Neural progenitor cell (in vitro differentiated cells): ENCODE measurements around the gene CREB3. TPM values are rescaled to one million over a fixed set of nuclear protein-coding genes. Genes with fewer than 3 reads are reported as not detected.
A peak's percentile ranks its signal among the peaks of the same experiment; 100 is the strongest.

Source experiments
- DNase-seq: peaks from one replicate; pipeline ENCODE4 v3.0.0-alpha.2; 2016; ENCODE audit warnings: low spot score
- H2AFZ ChIP-seq: fragments of 200-600 bp; sonication (generic); replicated peaks from 2 replicates; pipeline ENCODE4 v1.6.1; 2016; ENCODE audit warnings: antibody characterized with exemption
- H3F3A ChIP-seq: fragments of 200-600 bp; sonication (generic); 2 replicates; pipeline ENCODE4 v1.6.1; 2016; ENCODE audit warnings: antibody characterized with exemption, low read depth
- H3K27ac ChIP-seq: fragments of 200-600 bp; sonication (generic); 2 replicates; pipeline ENCODE4 v1.5.1; 2016; ENCODE audit warnings: mild to moderate bottlenecking
- H3K27me3 ChIP-seq: fragments of 200-600 bp; sonication (generic); 2 replicates; pipeline ENCODE4 v1.6.1; 2016; ENCODE audit warnings: mild to moderate bottlenecking, moderate library complexity
- H3K36me3 ChIP-seq: fragments of 200-600 bp; sonication (generic); 2 replicates; pipeline ENCODE4 v1.5.1; 2016
- H3K4me1 ChIP-seq: fragments of 200-600 bp; sonication (generic); 2 replicates; pipeline ENCODE4 v1.6.1; 2016; ENCODE audit warnings: mixed run types
- H3K4me2 ChIP-seq: fragments of 200-600 bp; sonication (generic); 2 replicates; pipeline ENCODE4 v1.6.1; 2016
- H3K4me3 ChIP-seq: fragments of 200-600 bp; sonication (generic); 2 replicates; pipeline ENCODE4 v1.5.1; 2016
- H3K79me2 ChIP-seq: fragments of 200-600 bp; sonication (generic); 2 replicates; pipeline ENCODE4 v1.6.1; 2016; ENCODE audit warnings: low read depth
- H3K9ac ChIP-seq: fragments of 200-600 bp; sonication (generic); 2 replicates; pipeline ENCODE4 v1.6.1; 2016
- H3K9me3 ChIP-seq: fragments of 200-600 bp; sonication (generic); 2 replicates; pipeline ENCODE4 v1.5.1; 2016; ENCODE audit warnings: low read depth
- H4K20me1 ChIP-seq: fragments of 200-600 bp; sonication (generic); 2 replicates; pipeline ENCODE4 v1.6.1; 2016; ENCODE audit warnings: low read depth
- H3K27ac Mint-ChIP-seq: 3 replicates; pipeline ENCODE4 v1.8.0; 2021; ENCODE audit warnings: mixed read lengths
- H3K27me3 Mint-ChIP-seq: 2 replicates; pipeline ENCODE4 v1.8.0; 2022; ENCODE audit warnings: low read depth, mild to moderate bottlenecking, inconsistent platforms, moderate library complexity, mixed read lengths; ENCODE audit not compliant: insufficient read depth
- H3K36me3 Mint-ChIP-seq: 3 replicates; pipeline ENCODE4 v1.8.0; 2021; ENCODE audit warnings: mixed read lengths
- H3K4me1 Mint-ChIP-seq: 3 replicates; pipeline ENCODE4 v1.8.0; 2021; ENCODE audit warnings: mixed read lengths
- H3K4me3 Mint-ChIP-seq: 3 replicates; pipeline ENCODE4 v1.8.0; 2021; ENCODE audit warnings: mild to moderate bottlenecking, moderate library complexity, mixed read lengths
- H3K9me3 Mint-ChIP-seq: 3 replicates; pipeline ENCODE4 v1.8.0; 2020; ENCODE audit warnings: mixed read lengths
- EZH2 ChIP-seq: fragments of 200-600 bp; sonication (generic); IDR thresholded peaks from 2 replicates; pipeline ENCODE4 v1.6.1; 2017; ENCODE audit warnings: antibody characterized with exemption, mild to moderate bottlenecking, moderate library complexity
- EZH2phosphoT487 ChIP-seq: fragments of 200-600 bp; sonication (generic); IDR thresholded peaks from 2 replicates; pipeline ENCODE4 v1.6.1; 2017; ENCODE audit warnings: antibody characterized with exemption
- total RNA-seq: library from RNA; depleted of rRNA; stranded (reverse); fragments of >200 nt; gene quantifications from 2 replicates; pipeline ENCODE4 v1.2.3, GENCODE V29; 2015; ENCODE audit warnings: low replicate concordance
- TF ChIP-seq, protein P1 (sequence below): fragments of 200-600 bp; sonication (generic); IDR thresholded peaks from 2 replicates; pipeline ENCODE4 v1.5.1; 2017; ENCODE audit warnings: antibody characterized with exemption, mild to moderate bottlenecking

CREB3 gene
- total RNA-seq, 1 donor from 2014 or later: 27.9 TPM

DNA sequence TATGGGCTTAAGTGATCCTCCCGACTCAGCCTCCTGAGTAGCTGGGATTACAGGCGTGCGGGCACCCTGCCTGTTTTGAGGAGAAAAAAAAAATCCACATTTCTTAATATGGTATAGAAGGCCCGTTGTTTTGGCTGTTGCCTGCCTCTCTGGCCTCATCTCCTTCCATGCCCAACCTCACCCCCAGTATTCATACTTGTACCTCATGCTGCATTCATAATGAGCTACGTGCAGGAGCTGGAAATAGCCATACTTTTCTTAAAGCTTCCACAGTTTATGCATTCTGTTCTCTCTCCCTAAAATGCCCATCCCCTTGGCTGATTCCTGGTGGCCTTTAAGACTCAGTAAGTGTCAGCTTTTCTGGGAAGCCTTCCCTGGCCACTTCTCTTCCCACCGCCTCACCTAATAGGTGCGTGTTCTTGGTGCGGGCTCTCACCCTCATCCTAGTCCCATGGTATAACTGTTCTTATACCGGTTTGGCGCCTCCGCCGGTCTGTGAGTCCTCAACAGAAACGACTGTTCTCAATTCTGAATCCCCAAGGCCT, 40.6 kb upstream of the CREB3 start:
- Mint-ChIP-seq H3K36me3 (peaks cover 4% of the 10 kb centered on the region), H3K9me3 (peaks cover 2% of the 10 kb centered on the region), H3K27ac (peak overlapping the region; percentile 42), H3K4me3 (peak overlapping the region; percentile 89), H3K4me1 (peaks cover 31% of the 10 kb centered on the region), H3K27me3 (peaks cover 7% of the 10 kb centered on the region)
- H3F3A ChIP-seq: peaks cover 16% of the 10 kb centered on the region
- no peak overlapping the region for H3K27ac ChIP-seq
- H3K9me3 ChIP-seq: no peaks in the 10 kb centered on the region
- peaks cover 4% of the 10 kb centered on the region for H4K20me1 ChIP-seq
- no peak overlapping the region for H2AFZ ChIP-seq
- DNase-seq: peak; percentile 34
- no peaks in the 10 kb centered on the region for H3K27me3 ChIP-seq
- peaks cover 19% of the 10 kb centered on the region for H3K79me2 ChIP-seq
- H3K36me3 ChIP-seq: no peaks in the 10 kb centered on the region
- peak overlapping the region; percentile 89 for H3K4me2 ChIP-seq
- H3K9ac ChIP-seq: no peak overlapping the region
- TF ChIP-seq EZH2phosphoT487 (no peak), EZH2 (no peak)
- TF ChIP-seq, protein P1, sequence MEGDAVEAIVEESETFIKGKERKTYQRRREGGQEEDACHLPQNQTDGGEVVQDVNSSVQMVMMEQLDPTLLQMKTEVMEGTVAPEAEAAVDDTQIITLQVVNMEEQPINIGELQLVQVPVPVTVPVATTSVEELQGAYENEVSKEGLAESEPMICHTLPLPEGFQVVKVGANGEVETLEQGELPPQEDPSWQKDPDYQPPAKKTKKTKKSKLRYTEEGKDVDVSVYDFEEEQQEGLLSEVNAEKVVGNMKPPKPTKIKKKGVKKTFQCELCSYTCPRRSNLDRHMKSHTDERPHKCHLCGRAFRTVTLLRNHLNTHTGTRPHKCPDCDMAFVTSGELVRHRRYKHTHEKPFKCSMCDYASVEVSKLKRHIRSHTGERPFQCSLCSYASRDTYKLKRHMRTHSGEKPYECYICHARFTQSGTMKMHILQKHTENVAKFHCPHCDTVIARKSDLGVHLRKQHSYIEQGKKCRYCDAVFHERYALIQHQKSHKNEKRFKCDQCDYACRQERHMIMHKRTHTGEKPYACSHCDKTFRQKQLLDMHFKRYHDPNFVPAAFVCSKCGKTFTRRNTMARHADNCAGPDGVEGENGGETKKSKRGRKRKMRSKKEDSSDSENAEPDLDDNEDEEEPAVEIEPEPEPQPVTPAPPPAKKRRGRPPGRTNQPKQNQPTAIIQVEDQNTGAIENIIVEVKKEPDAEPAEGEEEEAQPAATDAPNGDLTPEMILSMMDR: peak; percentile 8
- H3K4me1 ChIP-seq: peaks cover 10% of the 10 kb centered on the region
- H3K4me3 ChIP-seq: no peak overlapping the region

DNA sequence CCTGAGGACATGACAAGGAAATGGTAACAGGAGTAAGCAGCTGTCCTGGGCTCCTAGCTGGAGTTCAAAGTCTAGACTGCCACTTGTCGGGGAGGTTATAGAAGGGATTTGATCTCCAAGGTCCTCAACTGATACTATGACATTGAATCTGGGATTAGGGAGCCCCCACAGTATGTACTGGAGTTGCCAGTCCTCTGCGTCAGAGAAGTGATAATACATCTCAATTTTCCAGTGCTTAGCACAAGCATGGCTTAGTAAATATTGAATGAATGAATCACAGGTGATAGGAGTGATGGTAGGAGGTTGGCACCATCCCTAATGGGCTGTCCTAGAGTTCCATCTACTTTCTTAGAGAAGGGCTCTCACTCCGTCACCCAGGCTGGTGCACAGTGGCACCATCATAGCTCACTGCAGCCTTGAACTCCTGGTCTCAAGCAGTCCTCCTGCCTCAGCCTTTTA, 36.5 kb upstream of the CREB3 start:
- Histone ChIP-seq H3K4me3 (no peak overlapping the region), H3K27me3 (no peaks in the 10 kb centered on the region), H3K27ac (no peak overlapping the region), H3K9me3 (no peaks in the 10 kb centered on the region), H3K4me2 (no peak overlapping the region), H4K20me1 (peaks cover 4% of the 10 kb centered on the region), H3K4me1 (peaks cover 4% of the 10 kb centered on the region), H3F3A (peaks cover 16% of the 10 kb centered on the region), H3K9ac (no peak overlapping the region), H2AFZ (no peak overlapping the region), H3K79me2 (no peaks in the 10 kb centered on the region), H3K36me3 (no peaks in the 10 kb centered on the region)
- no peak for DNase-seq
- peaks cover 10% of the 10 kb centered on the region for H3K4me1 Mint-ChIP-seq
- TF ChIP-seq EZH2 (no peak), EZH2phosphoT487 (no peak)
- TF ChIP-seq, protein P1: no peak
- no peaks in the 10 kb centered on the region for H3K9me3 Mint-ChIP-seq
- no peak overlapping the region for H3K4me3 Mint-ChIP-seq
- no peak overlapping the region for H3K27ac Mint-ChIP-seq
- H3K36me3 Mint-ChIP-seq: peaks cover 11% of the 10 kb centered on the region
- H3K27me3 Mint-ChIP-seq: peaks cover 6% of the 10 kb centered on the region

DNA sequence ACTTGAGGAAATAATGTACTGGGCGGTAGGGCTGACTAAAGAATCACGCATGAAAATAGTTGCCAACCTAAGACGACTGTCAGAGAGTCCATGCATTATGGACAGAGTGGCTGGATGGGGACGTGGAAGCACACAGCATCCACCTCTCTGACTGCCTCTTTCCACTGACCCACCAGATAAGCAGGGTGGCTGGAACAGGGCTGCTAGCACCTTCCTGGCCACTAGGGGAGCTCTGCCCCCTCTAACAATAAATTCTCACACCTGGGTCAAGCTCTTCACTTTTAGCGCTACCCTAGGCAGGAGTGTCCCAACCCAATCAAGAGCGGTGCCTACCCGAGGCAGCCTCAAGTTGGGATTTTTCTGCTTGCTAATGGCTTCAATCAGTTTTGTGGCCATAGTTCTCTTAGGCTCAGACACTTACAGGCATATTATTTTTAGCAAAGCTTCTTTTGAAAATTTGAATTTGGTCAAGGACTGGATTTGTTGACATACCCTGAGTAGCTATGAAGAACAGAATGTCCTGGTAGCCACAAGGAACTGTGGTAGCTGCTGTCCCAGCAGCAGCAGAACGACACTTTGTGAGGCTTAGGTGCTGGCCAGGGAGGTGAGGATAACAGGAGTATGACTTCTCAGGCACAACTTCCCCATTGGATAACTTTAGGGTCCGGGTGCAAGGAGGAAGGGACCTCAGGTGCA, 35.8 kb upstream of the CREB3 start:
- H3K79me2 ChIP-seq: no peaks in the 10 kb centered on the region
- H3F3A ChIP-seq: peaks cover 10% of the 10 kb centered on the region
- Mint-ChIP-seq H3K4me1 (peaks cover 4% of the 10 kb centered on the region), H3K4me3 (no peak overlapping the region), H3K27ac (no peak overlapping the region), H3K9me3 (no peaks in the 10 kb centered on the region), H3K27me3 (peaks cover 3% of the 10 kb centered on the region), H3K36me3 (peaks cover 11% of the 10 kb centered on the region)
- H3K4me3 ChIP-seq: no peak overlapping the region
- no peaks in the 10 kb centered on the region for H3K9me3 ChIP-seq
- H3K4me1 ChIP-seq: no peaks in the 10 kb centered on the region
- no peaks in the 10 kb centered on the region for H3K36me3 ChIP-seq
- DNase-seq: peak; percentile 70
- H3K27me3 ChIP-seq: no peaks in the 10 kb centered on the region
- no peak overlapping the region for H3K9ac ChIP-seq
- H2AFZ ChIP-seq: no peak overlapping the region
- TF ChIP-seq, protein P1: peak; percentile 86
- TF ChIP-seq EZH2phosphoT487: no peak
- no peak for TF ChIP-seq EZH2
- no peak overlapping the region for H3K27ac ChIP-seq
- peaks cover 4% of the 10 kb centered on the region for H4K20me1 ChIP-seq
- no peak overlapping the region for H3K4me2 ChIP-seq
